G401.6 (cell line): ENCODE results near the gene PNMA8A.

Source experiments
- FAIRE-seq: peaks from 2 replicates; lab custom pipeline; 2012; peaks lifted over from hg19 to GRCh38; lab: Jason Lieb, UNC

Gene PNMA8A

GRCh38 chr19:46427518-46428045 is 43.8 kb downstream of the PNMA8A start:
- no peak for FAIRE-seq

- FAIRE-seq = peak; percentile 89
Measured at GRCh38 chr19:46426506-46427162, 44.7 kb downstream of the PNMA8A start.

- peak; percentile 40 for FAIRE-seq
Measured at GRCh38 chr19:46426035-46426505, 45.3 kb downstream of the PNMA8A start.

GRCh38 chr19:46423188-46423587 is 48.2 kb downstream of the PNMA8A start:
- no peak for FAIRE-seq

- no peak for FAIRE-seq
Measured at GRCh38 chr19:46422344-46422743, 49.0 kb downstream of the PNMA8A start.

GRCh38 chr19:46420056-46420455 is 51.3 kb downstream of the PNMA8A start:
- no peak for FAIRE-seq
